ENCODE data around the gene PAQR4.

DNA sequence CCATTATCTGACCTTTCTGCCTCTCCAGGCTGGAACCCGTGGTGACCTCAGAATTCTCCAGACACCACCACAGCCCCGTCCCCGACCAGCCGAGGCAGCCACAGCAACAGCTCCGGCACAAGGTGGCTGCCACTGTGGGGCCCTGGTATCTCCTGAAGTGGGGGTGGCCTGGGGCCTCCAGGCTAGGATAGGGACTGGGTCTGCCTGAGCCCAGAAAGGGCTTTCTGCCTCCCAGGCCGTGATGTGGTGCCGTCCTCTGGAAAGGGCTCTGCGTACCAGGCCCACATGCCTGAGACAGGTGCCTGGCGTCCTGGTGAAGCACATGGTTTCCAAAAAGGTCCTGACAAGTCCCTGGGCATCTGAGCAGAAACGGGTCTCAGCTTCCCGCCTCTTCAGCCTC is 40.4 kb upstream of the PAQR4 start:
- TF ChIP-seq EZH2 (IDR thresholded peaks at IDR 0.05) (no peak), POLR2AphosphoS5 (IDR thresholded peaks at IDR 0.05; ENCODE audit: borderline replicate concordance, low read depth, low read length) (no peak), FOXP2 (optimal IDR thresholded peaks at IDR 0.05; ENCODE audit: control extremely low read depth, extremely low read length, insufficient read depth) (no peak)
